Measurements from ENCODE around the gene MYO3A. TPM values are rescaled to one million over a fixed set of nuclear protein-coding genes. Genes with fewer than 3 reads are reported as not detected.
A peak's percentile ranks its signal among the peaks of the same experiment; 100 is the strongest.
"Not testable (repeated sequence)": the region's sequence is repeated elsewhere in the genome, so short reads cannot be mapped to it uniquely, and the experiment has no call there.

The MYO3A gene
- total RNA-seq, 1 experiment from 2014 or later, result not detected

GRCh38 chr10:26090026-26090425, 156.0 kb downstream of the MYO3A start:
- DNase-seq (ENCODE audit: low read depth), result no peak

- DNase-seq (ENCODE audit: low read depth), result no peak
Measured at GRCh38 chr10:26090762-26091161, 156.7 kb downstream of the MYO3A start.

- DNase-seq (ENCODE audit: low read depth), result no peak
Measured at GRCh38 chr10:26093229-26093628, 159.2 kb downstream of the MYO3A start.

- DNase-seq (ENCODE audit: low read depth), result no peak
Measured at GRCh38 chr10:26095781-26096180, 161.8 kb downstream of the MYO3A start.

- not testable (repeated sequence) for DNase-seq (ENCODE audit: low read depth)
Measured at GRCh38 chr10:26097549-26097948, 163.5 kb downstream of the MYO3A start.

- peak; percentile 11 for DNase-seq (ENCODE audit: low read depth)
Measured at GRCh38 chr10:26112532-26112931, 178.5 kb downstream of the MYO3A start.

GRCh38 chr10:26138613-26139012, 204.6 kb downstream of the MYO3A start:
- DNase-seq (ENCODE audit: low read depth), result no peak

- no peak for DNase-seq (ENCODE audit: low read depth)
Measured at GRCh38 chr10:26156019-26156418, 222.0 kb downstream of the MYO3A start.

GRCh38 chr10:26157734-26158133, 223.7 kb downstream of the MYO3A start:
- no peak for DNase-seq (ENCODE audit: low read depth)

GRCh38 chr10:26169466-26169865, 235.4 kb downstream of the MYO3A start:
- no peak for DNase-seq (ENCODE audit: low read depth)

- no peak for DNase-seq (ENCODE audit: low read depth)
Measured at GRCh38 chr10:26172131-26172530, 238.1 kb downstream of the MYO3A start.

- no peak for DNase-seq (ENCODE audit: low read depth)
Measured at GRCh38 chr10:26173837-26174236, 239.8 kb downstream of the MYO3A start.

GRCh38 chr10:26177341-26177740, 243.3 kb downstream of the MYO3A start:
- no peak for DNase-seq (ENCODE audit: low read depth)

GRCh38 chr10:26194275-26194674, 260.2 kb downstream of the MYO3A start:
- no peak for DNase-seq (ENCODE audit: low read depth)

- DNase-seq (ENCODE audit: low read depth), result no peak
Measured at GRCh38 chr10:26197248-26197647, 263.2 kb downstream of the MYO3A start.

GRCh38 chr10:26198119-26198518, 264.1 kb downstream of the MYO3A start:
- DNase-seq (ENCODE audit: low read depth), result no peak

- peak; percentile 6 for DNase-seq (ENCODE audit: low read depth)
Measured at GRCh38 chr10:26199841-26200240, 265.8 kb downstream of the MYO3A start.

GRCh38 chr10:26205223-26205622, 271.2 kb downstream of the MYO3A start:
- no peak for DNase-seq (ENCODE audit: low read depth)

- DNase-seq (ENCODE audit: low read depth), result no peak
Measured at GRCh38 chr10:26211781-26212444, 277.9 kb downstream of the MYO3A start.

- no peak for DNase-seq (ENCODE audit: low read depth)
Measured at GRCh38 chr10:26212511-26212910, 278.5 kb downstream of the MYO3A start.

GRCh38 chr10:26213157-26213800, 279.2 kb downstream of the MYO3A start:
- no peak for DNase-seq (ENCODE audit: low read depth)

- DNase-seq (ENCODE audit: low read depth), result no peak
Measured at GRCh38 chr10:26214004-26214403, 280.0 kb downstream of the MYO3A start.

GRCh38 chr10:26214551-26215395, 280.7 kb downstream of the MYO3A start:
- DNase-seq (ENCODE audit: low read depth), result no peak

Measured in RPMI7951 (cell line).